Esophagus muscularis mucosa (tissue), 4 donors: ENCODE results near the gene PRSS38. TPM values are rescaled to one million over a fixed set of nuclear protein-coding genes. Genes with fewer than 3 reads are reported as not detected.
"Not testable (repeated sequence)": the region's sequence is repeated elsewhere in the genome, so short reads cannot be mapped to it uniquely, and the experiment has no call there.

Source experiments
- DNase-seq: peaks from one replicate; pipeline ENCODE4 v3.0.0-alpha.2; 2017; ENCODE audit errors: extremely low spot score
- H3K27ac ChIP-seq, 4 donors: fragments of 200-600 bp; sonication (generic); replicated peaks in 1 of 4; 1 replicate in 3 of 4; 2 replicates in 1 of 4; pipeline ENCODE4 v1.5.1; 2016 to 2019; ENCODE audit warnings: mild to moderate bottlenecking in 1 of 4
- H3K27me3 ChIP-seq, 4 donors: fragments of 200-600 bp; sonication (generic); one replicate each; pipeline versions ENCODE4 v1.5.1 to v1.6.0; 2016 to 2019
- H3K36me3 ChIP-seq, 4 donors: fragments of 200-600 bp; sonication (generic); one replicate each; pipeline ENCODE4 v1.5.1; 2016 to 2019
- H3K4me1 ChIP-seq, 4 donors: fragments of 200-600 bp; sonication (generic); one replicate each; pipeline ENCODE4 v1.5.1; 2016 to 2019
- H3K4me3 ChIP-seq, 4 donors: fragments of 200-600 bp; sonication (generic); 1 replicate in 2 of 4; 2 replicates in 2 of 4; pipeline ENCODE4 v1.5.1; 2016 to 2019; ENCODE audit warnings: mild to moderate bottlenecking in 4 of 4, moderate library complexity in 1 of 4
- H3K9me3 ChIP-seq, 4 donors: fragments of 200-600 bp; sonication (generic); 1 replicate in 3 of 4; 2 replicates in 1 of 4; pipeline ENCODE4 v1.5.1; 2016 to 2019
- EP300 ChIP-seq: sonication (generic); formaldehyde crosslinking; IDR thresholded peaks from one replicate; pipeline ENCODE4 v1.6.1; 2017; ENCODE audit warnings: antibody characterized with exemption
- POLR2A ChIP-seq: fragments of 450-650 bp; IDR thresholded peaks from one replicate; pipeline ENCODE4 v1.6.1; 2017; ENCODE audit warnings: antibody characterized with exemption, moderate library complexity, mild to moderate bottlenecking, low read depth
- POLR2AphosphoS5 ChIP-seq, 2 donors: sonication (generic); formaldehyde crosslinking; IDR thresholded peaks; one replicate each; pipeline ENCODE4 v1.6.1; 2017; ENCODE audit warnings: antibody characterized with exemption in 2 of 2
- WGBS: methylation state at CpG from one replicate; pipeline ENCODE4 v1.1.5; 2018; 5-methylcytosine and 5-hydroxymethylcytosine counted together
- intact Hi-C: fragments of 100-400 bp; cut with DNase I; formaldehyde crosslinking; loops from one replicate; pipeline ENCODE4 v1.15.1; 2023
- total RNA-seq, 4 donors: library from RNA; depleted of rRNA; stranded (reverse); fragments of >200 nt; gene quantifications; one replicate each; pipeline versions ENCODE4 v1.1.0 to v1.2.1, GENCODE V29; 2016
- TF ChIP-seq, protein P1 (sequence below), 3 experiments: fragments of 200-600 bp in 2 of 3; fragments of 450-650 bp in 1 of 3; sonication (generic) in 2 of 3; IDR thresholded peaks; one replicate each; pipeline ENCODE4 v1.5.1; 2017 to 2019; ENCODE audit warnings: antibody characterized with exemption in 3 of 3, mild to moderate bottlenecking in 2 of 3, moderate library complexity in 1 of 3

PRSS38 gene
- total RNA-seq, 4 donors from 2014 or later: not detected

GRCh38 chr1:227846265-227846858 is 30.9 kb downstream of the PRSS38 start:
- Histone ChIP-seq H3K27ac (no peak overlapping the region), H3K27me3 (no peaks in the 10 kb centered on the region), H3K9me3 (peaks cover 0 to 6% (median 0%) of the 10 kb centered on the region in 4 donors), H3K4me1 (no peaks in the 10 kb centered on the region), H3K4me3 (no peak overlapping the region), H3K36me3 (no peaks in the 10 kb centered on the region)
- WGBS: 76% methylated on average over 10 of the region's 10 CpGs
- no peak for DNase-seq
- intact Hi-C loops: no loop called here
- TF ChIP-seq, protein P1, sequence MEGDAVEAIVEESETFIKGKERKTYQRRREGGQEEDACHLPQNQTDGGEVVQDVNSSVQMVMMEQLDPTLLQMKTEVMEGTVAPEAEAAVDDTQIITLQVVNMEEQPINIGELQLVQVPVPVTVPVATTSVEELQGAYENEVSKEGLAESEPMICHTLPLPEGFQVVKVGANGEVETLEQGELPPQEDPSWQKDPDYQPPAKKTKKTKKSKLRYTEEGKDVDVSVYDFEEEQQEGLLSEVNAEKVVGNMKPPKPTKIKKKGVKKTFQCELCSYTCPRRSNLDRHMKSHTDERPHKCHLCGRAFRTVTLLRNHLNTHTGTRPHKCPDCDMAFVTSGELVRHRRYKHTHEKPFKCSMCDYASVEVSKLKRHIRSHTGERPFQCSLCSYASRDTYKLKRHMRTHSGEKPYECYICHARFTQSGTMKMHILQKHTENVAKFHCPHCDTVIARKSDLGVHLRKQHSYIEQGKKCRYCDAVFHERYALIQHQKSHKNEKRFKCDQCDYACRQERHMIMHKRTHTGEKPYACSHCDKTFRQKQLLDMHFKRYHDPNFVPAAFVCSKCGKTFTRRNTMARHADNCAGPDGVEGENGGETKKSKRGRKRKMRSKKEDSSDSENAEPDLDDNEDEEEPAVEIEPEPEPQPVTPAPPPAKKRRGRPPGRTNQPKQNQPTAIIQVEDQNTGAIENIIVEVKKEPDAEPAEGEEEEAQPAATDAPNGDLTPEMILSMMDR (IDR thresholded peaks at IDR 0.05): no peak
- TF ChIP-seq EP300: no peak

GRCh38 chr1:227847046-227847445 is 31.6 kb downstream of the PRSS38 start:
- WGBS: 79% methylated on average over 4 of the region's 4 CpGs
- DNase-seq, H3K27ac ChIP-seq, H3K36me3 ChIP-seq, H3K4me3 ChIP-seq, H3K4me1 ChIP-seq, H3K27me3 ChIP-seq, intact Hi-C loops, H3K9me3 ChIP-seq: not testable (repeated sequence)

DNA sequence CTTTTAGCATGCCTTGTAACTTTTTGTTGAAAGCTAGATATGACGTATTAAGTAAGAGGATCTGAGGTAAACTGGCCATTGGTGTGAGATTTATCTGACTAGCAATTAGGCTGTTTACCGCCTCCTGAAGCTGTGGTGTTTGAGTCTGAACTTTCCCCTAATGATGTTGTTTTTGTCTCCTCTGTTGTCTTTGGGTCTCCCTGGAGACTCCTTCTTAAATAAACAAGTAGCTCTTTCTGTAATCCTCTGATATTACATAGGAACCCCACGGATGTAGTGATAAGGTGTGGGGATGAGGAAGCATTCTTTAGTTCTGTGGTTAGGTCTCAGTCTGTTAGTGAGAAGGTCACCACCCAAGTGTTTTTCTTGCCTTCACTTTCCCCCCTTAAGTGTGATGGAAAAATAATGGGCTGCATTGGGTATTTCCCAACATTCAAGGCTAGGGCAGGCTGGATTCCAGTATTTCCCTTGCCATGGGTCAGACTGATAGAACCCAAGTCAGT is 33.0 kb downstream of the PRSS38 start:
- Histone ChIP-seq H3K4me1 (no peaks in the 10 kb centered on the region), H3K27ac (no peak overlapping the region), H3K27me3 (peaks cover 0 to 8% (median 0%) of the 10 kb centered on the region in 4 donors), H3K9me3 (peaks cover 0 to 6% (median 0%) of the 10 kb centered on the region in 4 donors), H3K4me3 (no peak overlapping the region), H3K36me3 (no peaks in the 10 kb centered on the region)
- 65% methylated on average over 3 of the region's 3 CpGs for WGBS
- no peak for TF ChIP-seq POLR2AphosphoS5 (IDR thresholded peaks at IDR 0.05)
- TF ChIP-seq POLR2A: no peak
- TF ChIP-seq, protein P1 (IDR thresholded peaks at IDR 0.05): no peak
- TF ChIP-seq EP300: no peak
- DNase-seq: no peak
- intact Hi-C loops: no loop called here

- intact Hi-C loops: no loop called here
- Histone ChIP-seq H3K36me3 (no peaks in the 10 kb centered on the region), H3K27ac (no peak overlapping the region), H3K27me3 (peaks cover 0 to 8% (median 0%) of the 10 kb centered on the region in 4 donors), H3K4me1 (no peaks in the 10 kb centered on the region), H3K4me3 (no peak overlapping the region), H3K9me3 (peaks cover 0 to 6% (median 0%) of the 10 kb centered on the region in 4 donors)
- WGBS: 55% methylated on average over 3 of the region's 3 CpGs
- no peak for TF ChIP-seq POLR2A
- no peak for TF ChIP-seq POLR2AphosphoS5 (IDR thresholded peaks at IDR 0.05)
- TF ChIP-seq, protein P1 (IDR thresholded peaks at IDR 0.05): no peak
- TF ChIP-seq EP300: no peak
- no peak for DNase-seq
Measured at GRCh38 chr1:227849251-227849650, 33.8 kb downstream of the PRSS38 start.

DNA sequence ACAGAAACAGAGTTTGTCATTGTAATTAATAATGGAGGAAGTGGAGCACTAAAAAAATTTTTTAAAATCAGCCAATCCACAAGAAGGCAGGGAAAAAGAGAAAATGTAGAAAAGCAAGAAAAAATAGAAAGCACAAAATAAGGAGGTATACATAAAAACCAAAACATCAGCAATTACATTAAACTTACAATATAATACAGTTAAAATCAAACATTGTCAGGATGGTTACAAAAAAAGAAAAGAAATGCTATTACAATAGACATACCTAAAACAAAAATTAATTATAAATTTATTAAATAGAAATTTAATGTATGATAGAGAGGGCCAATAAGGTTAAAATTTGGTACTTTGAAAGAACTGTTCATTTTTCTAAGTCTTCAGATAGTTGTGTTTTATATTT is 38.7 kb downstream of the PRSS38 start:
- TF ChIP-seq, protein P1 (IDR thresholded peaks at IDR 0.05): no peak
- Histone ChIP-seq H3K27ac (no peak overlapping the region), H3K4me3 (no peak overlapping the region), H3K9me3 (no peaks in the 10 kb centered on the region), H3K27me3 (peaks cover 0 to 8% (median 0%) of the 10 kb centered on the region in 4 donors), H3K4me1 (no peaks in the 10 kb centered on the region), H3K36me3 (no peaks in the 10 kb centered on the region)
- intact Hi-C loops: no loop called here
- DNase-seq: no peak
